Stimulated activated CD4-positive, alpha-beta T cell treated with anti-CD3 and anti-CD28 coated beads, Interleukin-1b, Interleukin-23, amount 100 ng/mL, for 1 hour (primary cell): Measurements from ENCODE around the gene NEAT1.
"Not testable (repeated sequence)": the region's sequence is repeated elsewhere in the genome, so short reads cannot be mapped to it uniquely, and the experiment has no call there.

Source experiments
- DNase-seq, 2 donors: peaks; one replicate each; pipeline ENCODE4 v3.0.0-alpha.2; 2020; ENCODE audit warnings: low read depth in 2 of 2

NEAT1 gene

DNA sequence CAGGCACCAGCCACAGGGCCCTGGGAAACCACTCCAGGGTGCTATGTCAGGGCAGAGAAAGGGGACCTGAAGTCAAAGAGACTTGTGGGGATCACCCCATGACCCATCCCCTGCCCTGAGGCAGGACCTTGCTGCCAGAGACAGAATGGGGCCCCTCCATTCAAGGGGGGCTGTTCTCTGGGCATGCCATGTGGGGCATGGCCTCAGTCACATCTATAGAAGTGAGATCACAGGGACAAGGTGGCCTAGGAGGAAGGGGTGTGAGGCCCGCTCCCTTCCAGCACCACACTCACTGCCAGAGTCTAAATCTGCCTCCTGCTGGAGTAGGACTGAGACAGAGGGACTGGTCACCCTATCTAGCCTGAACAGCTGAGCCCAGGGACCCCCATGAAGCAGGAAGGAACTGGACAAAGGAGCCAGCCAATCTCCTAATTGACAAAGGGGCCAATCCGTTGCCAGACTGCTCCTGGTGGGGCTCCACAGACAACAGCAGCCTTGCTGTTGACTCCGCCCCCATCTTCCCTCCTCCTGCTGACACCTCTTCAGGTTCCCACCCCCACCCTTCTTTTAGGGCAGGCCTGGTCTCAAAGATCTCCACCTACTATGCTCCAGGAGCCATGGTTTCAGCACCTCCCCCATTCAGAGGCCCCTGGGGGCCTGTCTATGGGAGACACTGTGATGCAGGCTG, 26.0 kb downstream of the NEAT1 start:
- no peak for DNase-seq

DNA sequence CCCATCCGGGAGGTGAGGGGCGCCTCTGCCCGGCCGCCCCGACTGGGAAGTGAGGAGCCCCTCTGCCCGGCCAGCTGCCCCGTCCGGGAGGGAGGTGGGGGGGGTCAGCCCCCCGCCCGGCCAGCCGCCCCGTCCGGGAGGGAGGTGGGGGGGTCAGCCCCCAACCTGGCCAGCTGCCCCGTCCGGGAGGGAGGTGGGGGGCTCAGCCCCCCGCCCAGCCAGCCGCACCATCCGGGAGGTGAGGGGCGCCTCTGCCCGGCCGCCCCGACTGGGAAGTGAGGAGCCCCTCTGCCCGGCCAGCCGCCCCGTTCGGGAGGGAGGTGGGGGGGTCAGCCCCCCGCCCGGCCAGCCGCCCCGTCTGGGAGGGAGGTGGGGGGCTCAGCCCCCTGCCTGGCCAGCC, 28.7 kb downstream of the NEAT1 start:
- DNase-seq, result not testable (repeated sequence)

DNA sequence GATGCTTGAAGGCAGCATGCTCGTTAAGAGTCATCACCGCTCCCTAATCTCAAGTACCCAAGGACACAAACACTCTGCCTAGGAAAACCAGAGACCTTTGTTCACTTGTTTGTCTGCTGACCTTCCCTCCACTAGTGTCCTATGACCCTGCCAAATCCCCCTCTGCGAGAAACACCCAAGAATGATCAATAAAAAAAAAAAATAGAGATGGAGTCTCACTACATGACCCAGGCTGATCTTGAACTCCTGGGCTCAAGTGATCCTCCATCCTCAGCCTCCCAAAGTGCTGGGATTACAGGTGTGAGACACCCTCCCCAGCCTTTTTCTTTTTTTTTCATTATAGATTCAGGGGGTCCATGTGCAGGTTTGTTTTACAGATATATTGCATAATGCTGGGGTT, 29.7 kb downstream of the NEAT1 start:
- DNase-seq, result not testable (repeated sequence)

DNA sequence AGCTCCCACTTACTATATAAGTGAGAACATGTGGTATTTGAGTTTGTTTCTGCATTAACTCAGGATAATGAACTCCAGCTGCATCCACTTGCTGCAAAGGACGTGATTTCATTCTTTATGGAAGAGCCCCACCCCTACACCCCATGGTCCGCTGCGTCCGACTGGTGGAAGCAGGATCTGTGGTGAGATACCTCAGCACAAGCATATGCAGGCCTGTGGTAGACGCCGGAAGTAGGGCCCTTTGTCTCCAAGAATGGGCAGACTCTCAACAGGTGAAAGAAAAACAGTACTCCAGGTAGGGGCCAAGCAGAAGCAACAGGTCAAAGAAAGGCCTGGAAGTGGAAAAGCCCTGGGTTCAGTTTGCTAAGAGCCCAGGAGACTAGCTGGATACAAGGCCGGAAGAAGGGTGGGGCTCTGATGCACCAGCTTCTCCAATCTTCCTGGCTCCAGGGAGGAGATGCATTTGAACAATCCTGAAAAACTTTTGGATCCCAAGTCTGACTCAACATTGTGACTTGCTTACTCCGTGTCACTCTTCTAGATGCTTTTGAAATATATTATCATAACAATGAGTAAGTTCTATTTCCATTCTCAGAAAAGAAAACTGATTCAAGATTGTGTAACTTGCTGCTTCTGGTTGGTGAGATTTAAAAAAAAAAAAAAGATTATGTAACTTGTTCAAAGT, 30.4 kb downstream of the NEAT1 start:
- DNase-seq, result no peak

DNA sequence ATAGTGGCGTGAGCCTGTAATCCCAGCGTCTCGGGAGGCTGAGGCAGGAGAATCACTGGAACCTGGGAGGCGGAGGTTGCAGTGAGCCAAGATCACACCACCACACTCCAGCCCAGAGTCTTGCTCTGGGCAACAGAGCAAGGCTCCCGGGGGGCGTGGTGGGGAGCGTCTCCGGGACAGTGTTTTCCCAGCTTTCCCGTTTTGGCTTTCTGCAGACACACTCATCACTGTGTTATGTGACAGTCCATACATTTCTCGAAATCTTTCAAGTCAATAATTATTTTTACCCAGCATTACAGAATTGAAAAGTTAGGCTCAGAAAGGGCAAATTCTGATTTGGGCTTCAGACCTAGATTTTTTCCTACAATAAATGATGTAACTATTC, 31.7 kb downstream of the NEAT1 start:
- DNase-seq, result no peak

DNA sequence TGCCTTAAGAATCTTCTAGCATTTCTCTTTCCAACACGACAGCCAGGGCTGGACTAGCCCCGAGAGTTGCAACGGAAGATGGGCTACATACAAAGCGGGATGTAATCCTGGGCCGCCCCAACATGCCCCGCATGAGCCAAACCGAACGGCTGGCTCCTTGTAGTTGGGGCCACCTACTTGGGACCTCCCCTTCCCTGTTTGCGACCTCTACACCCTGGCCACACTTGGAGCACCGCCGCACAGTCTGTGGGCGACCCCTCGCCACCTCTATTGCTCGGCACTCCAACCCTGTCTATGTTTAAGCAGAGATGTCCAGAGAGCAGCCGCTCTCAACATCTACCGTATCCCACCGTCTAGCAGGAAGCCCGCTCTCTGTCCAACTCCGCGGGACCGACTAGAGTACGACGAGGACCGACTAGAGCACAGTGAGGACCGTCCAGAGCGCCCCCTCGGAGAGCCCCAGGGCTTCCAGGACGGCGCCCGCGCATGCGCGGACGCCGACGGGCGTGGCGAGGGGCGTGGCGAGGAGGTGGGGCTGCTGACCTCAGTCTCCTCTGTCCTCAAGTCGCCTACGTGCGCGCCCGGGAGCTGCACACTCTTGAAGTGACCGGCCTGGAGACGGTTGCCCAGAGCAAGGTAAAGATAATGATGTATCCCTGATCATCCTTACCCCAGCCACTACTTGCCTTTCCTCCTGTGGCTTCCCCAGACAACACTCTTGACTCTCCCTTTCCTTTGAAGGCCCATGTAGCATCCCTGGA, 32.3 kb downstream of the NEAT1 start:
- DNase-seq, result peak; percentile 48 to 66

DNA sequence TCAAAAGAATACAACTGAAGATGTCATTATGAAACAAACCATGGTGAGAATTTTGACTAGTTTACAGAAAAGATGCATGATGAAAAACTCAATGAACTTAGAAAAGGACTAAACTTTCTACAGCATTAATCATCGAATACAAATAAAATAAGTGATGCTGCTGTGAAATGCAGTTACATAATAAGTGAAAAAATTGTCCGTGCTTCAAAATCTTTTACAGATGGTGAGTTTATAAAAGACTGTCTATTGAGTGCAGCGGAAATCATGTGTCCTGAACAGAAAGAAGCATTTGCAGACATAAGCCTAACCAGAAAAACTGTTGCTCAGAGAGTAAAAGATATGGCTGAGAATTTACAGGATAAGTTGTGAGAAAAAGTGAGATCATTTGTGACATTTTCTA, 33.8 kb downstream of the NEAT1 start:
- no peak for DNase-seq

DNA sequence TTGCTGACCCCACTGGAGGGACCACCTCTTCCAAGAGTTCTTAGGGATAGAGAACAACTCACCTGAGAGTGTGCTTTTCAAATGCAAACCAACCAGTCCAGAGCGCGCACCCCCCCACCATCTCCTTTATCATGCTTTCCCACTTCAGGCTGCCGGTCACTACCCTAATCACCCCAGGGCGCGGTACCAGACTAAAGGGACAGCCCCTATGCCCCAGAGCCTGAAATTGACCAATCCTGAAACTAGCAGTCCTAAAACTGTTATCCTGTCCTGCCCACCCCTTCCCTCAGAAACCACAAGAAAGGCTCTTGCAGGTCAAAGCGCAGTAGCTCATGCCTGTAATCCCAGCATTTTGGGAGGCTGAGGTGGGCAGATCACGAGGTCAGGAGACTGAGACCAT, 37.0 kb downstream of the NEAT1 start:
- DNase-seq, result no peak

DNA sequence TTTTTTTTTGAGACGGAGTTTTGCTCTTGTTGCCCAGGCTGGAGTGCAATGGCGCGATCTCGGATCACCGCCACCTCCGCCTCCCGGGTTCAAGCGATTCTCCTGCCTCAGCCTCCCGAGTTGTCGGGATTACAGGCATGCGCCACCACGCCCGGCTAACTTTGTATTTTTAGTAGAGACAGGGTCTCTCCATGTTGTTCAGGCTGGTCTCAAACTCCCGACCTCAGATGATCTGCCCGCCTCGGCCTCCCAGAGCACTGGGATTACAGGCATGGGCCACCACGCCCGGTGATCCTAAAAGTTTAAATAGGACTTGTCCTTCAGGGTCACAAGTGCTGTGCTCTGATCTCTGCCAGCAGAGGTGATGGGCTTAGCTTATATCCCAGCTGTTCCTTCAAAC, 42.9 kb downstream of the NEAT1 start:
- DNase-seq, result not testable (repeated sequence)

DNA sequence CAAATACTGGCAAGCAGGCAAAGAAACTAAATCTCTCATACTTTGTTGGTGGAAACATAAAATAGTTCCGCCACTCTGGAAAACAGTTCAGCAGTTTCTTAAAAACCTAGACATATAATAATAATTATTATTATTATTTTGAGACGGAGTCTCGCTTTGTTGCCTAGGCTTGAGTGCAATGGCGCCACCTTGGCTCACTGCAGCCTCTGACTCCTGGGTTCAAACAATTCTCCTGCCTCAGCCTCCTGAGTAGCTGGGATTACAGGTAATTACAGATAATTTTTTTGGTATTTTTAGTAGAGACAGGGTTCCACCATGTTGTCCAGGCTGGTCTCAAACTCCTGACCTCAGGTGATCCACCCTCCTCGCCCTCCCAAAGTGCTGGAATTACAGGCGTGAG, 44.7 kb downstream of the NEAT1 start:
- not testable (repeated sequence) for DNase-seq

DNA sequence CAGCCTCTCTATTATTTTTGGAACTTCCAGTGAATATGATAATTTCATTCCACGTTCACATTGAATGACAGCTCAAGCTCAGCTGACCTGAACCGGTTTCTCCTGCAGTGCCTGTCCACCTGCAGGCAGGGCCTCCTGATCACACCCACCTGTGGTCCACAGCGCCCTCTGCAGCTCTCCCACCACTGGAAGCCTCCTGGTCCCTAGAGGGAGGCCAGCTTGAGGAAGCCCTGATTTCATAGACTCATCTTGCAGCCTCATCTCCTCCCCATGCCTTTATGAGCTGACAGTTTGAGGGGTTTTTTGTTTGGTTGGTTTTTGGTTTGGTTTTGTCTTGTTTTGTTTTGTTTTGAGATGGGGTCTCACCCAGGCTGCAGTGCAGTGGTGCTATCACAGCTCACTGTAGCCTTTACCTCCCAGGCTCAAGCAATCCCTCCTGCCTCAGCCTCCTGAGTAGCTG, 46.3 kb downstream of the NEAT1 start:
- no peak for DNase-seq

DNA sequence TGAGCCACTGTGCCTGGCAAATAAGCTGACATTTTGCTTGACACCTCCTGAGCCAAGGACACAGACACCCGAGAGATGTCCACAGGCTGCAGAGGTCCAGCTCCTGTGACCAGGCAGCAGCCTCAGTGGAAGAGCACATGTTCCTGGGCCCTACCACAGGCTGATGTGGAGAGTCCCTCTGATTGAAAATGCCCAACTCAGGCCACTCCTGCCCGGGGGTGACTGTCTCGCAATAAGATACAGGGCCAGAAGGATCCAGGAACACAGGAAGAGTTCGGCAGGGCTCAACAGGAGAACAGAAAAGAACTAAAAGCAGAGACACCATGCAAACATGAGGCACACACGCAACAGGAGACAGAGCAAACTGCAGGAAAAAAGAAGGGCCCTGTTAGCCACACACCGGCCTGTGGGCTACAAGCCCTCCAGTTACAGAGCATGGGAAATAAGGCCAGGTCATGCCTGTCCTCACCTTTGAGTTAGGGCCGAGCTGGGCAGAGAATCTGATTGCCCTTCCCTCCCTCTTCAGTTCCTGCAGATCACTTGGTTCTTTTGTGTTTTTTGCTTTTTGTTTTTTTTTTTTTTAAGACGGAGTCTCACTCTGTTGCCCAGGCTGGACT, 47.9 kb downstream of the NEAT1 start:
- no peak for DNase-seq

DNA sequence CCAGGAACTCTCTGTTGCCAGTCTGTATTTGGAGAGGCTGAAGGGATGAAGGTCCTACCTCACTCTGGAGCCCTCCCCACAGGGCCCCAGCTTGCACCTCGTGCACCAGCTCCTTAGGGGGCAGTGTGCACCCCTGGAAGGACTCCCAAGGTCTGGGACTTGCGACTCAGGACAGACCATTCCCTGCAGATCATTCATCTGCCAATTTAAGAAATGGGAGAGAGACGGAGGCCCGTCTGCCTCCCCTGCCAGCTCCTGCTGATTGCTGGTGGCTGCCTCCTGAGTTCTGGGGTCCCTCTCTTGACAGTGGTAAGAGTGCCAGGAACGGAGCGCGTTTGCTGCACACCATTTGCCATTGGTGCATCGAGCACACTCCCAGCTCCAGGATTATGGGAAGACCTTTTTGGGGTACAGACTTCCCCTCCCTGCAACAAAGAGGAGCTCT, 48.9 kb downstream of the NEAT1 start:
- DNase-seq, result no peak

DNA sequence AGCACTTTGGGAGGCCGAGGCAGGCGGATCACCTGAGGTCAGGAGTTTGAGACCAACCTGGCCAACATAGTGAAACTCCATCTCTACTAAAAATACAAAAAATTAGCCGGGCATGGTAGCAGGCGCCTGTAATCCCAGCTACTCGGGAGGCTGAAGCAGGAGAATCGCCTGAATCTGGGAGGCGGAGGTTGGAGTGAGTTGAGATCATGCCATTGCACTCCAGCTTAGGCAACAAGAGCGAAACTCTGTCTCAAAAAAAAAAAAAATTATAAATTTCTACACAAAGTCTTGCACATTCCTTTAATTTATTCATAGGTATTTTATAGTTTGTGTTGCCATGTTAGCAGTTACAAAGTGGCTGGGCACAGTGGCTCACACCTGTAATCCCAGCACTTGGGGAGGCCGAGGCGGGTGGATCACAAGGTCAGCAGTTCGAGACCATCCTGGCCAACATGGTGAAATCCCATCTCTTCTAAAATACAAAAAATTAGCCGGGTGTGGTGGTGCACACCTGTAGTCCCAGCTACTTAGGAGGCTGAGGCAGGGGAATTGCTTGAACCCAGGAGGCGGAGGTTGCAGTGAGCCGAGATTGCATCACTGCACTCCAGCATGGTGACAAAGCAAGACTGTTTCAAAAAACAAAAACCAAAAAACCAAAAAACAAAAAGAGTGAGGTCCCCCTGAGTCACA, 50.1 kb downstream of the NEAT1 start:
- DNase-seq, result not testable (repeated sequence)

DNA sequence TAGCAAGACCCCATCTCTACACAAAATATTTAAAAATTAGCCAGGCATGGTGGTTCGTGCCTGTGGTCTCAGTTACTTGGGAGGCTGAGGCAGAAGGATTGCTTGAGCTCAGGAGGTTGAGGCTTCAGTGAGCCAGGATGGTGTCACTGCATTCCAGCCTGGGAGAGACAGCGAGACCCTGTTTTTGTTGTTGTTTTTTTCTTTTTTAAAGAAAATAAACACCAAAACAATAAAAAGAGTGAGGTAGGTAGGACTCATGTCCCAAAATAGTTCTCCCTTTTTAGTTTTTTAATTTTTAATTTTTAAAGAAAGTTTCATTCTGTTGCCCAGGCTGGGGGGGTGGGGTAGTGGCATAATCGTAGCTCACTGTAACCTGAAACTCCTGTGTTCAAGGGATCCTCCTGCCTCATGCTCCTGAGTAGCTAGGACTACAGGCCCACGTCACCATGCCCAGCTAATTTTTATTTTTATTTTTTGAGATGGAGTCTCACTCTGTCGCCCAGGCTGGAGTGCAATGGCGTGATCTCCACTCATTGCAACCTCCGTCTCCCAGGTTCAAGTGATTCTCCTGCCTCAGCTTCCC, 50.8 kb downstream of the NEAT1 start:
- no peak for DNase-seq

DNA sequence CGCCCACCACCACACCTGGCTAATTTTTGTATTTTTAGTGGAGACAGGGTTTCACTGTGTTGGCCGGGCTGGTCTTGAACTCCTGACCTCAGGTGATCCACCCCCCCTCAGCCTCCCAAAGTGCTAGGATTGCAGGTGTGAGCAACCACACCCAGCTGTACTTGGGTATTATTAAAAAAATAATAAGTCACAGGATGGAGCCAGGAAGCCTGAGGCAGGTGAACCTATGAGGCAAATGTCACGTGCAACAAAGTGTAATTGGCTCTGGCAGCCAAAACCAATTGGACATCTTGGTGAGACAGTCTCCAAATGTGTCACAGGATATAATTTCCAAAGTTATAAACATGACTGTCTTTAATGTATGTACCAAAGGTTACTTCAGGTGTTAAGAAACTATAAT, 52.3 kb downstream of the NEAT1 start:
- no peak for DNase-seq

DNA sequence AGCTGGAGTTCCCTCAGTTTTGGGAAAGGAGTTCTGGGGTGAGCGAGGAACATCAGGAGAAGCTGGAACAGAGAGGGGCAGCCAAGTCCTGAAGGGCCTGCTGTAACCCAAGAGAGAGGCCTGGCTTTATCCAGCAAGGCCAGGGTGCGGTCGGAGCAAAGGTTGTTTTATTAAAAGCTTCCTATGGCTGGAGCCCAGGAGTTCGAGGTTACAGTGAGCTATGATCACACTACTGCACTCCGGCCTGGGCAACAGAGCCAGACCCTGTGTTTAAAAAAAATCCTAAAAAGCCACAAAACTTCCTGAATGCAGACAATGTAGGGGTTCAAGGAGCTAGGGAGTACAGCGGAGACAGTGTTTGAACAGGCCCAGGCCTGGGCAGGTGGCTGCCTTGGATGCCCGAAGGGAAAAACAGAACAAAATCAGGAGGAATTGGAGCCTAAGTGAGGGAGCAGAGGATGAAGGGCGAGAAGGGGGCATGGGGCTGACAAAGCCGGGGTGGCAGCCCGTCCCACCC, 54.1 kb downstream of the NEAT1 start:
- DNase-seq, result no peak

DNA sequence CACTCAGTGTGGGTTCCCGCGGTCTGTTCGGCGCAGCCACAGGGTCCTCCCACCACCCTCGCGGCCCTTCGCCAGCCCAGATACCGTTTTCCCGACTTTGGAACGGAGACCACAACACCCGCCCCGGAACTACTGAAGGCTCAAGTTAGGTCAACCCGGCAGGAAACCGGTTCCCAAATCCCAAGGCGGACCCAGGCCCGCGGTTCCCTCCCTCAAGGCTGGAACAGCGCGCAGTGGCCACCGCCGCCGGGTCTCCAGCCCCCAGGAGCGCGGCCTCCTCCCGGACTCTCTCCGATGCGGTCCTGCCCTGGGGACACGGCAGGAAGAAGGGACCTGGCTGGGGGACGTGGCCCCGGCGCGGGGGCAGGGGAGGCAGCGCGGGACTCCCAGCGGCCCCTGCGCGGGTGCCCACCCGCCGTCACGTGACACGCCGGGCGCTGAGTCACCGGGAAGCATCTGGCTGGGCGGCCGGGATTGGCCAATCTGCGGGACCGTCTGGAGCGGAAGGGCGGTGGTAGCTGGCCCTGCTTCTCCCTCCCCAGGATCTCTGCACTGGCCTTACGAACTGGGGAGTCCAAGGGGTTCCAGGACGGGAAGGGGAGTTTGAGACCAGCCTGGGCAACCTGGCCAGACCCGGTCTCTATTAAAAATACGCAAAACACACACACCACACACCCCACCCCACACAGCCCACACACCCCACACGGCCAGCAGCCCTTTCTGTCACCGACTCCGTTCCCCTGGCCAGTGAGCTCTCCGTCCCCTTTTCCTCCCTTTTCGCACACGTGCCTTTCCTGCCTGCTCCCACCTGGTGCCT, 54.8 kb downstream of the NEAT1 start:
- peak; percentile 73 to 87 for DNase-seq

DNA sequence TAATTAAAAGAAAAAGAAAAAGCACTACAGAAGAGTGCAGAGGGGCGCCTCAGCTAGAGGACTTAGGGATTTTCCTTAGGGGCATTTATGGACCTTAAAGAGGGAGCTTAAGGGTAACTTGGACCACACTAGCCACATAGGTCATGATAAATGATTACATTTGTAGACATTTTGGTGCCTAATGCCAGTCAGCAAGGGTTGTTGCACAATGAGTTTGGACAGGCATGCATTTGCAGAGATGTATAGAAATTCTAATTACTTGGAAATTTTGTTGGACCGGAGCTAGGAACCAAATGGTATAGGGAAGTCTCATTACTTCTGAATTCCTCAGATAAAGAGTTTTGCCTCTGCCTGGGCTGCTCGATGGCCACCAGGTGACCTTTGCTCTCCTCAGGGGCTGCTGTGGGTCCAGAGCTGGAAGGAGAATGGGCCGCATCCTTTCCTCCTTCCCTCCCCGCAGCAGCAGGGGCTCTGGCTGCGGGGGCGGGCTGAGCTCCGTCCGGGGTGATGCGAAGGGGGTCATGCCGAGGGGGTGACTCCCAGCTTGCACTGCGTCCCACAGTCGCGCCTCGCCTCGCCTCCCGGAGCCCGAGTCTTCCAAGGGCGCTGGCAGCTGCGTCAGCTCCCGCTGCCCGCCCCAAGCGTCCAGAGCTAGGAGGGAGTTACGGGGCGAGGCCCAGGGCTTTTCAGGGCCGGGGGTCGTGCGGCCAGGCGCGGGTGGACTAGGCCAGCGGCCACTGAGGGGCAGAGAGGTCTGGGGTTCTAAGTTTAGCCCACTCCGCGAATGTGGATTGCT, 56.0 kb downstream of the NEAT1 start:
- DNase-seq, result no peak
